Nephron (organoid): ENCODE results near the gene LDB2.

ENCODE experiments used
- H3K27ac Mint-ChIP-seq, 3 experiments: 2 replicates each; pipeline ENCODE4 v1.8.0; 2020; ENCODE audit warnings: mixed read lengths in 3 of 3, mild to moderate bottlenecking in 2 of 3, moderate library complexity in 1 of 3
- H3K27me3 Mint-ChIP-seq: 2 replicates; pipeline ENCODE4 v1.8.0; 2021; ENCODE audit warnings: low read depth, mild to moderate bottlenecking, moderate library complexity, mixed read lengths
- H3K36me3 Mint-ChIP-seq: 2 replicates; pipeline ENCODE4 v1.8.0; 2020; ENCODE audit warnings: low read depth, mixed read lengths
- H3K4me1 Mint-ChIP-seq: 2 replicates; pipeline ENCODE4 v1.8.0; 2020; ENCODE audit warnings: mixed read lengths
- H3K4me3 Mint-ChIP-seq, 3 experiments: 2 replicates each; pipeline ENCODE4 v1.8.0; 2020; ENCODE audit warnings: mild to moderate bottlenecking in 3 of 3, mixed read lengths in 3 of 3, moderate library complexity in 2 of 3
- H3K9me3 Mint-ChIP-seq: 2 replicates; pipeline ENCODE4 v1.8.0; 2020; ENCODE audit warnings: mixed read lengths
- TF ChIP-seq, protein P1 (sequence below), 3 experiments: fragments of 200-600 bp; sonication (generic); IDR thresholded peaks; one replicate each; pipeline ENCODE4 v1.5.0; 2021; ENCODE audit warnings: antibody characterized with exemption in 3 of 3; ENCODE audit not compliant: unreplicated experiment in 3 of 3

The LDB2 gene

DNA sequence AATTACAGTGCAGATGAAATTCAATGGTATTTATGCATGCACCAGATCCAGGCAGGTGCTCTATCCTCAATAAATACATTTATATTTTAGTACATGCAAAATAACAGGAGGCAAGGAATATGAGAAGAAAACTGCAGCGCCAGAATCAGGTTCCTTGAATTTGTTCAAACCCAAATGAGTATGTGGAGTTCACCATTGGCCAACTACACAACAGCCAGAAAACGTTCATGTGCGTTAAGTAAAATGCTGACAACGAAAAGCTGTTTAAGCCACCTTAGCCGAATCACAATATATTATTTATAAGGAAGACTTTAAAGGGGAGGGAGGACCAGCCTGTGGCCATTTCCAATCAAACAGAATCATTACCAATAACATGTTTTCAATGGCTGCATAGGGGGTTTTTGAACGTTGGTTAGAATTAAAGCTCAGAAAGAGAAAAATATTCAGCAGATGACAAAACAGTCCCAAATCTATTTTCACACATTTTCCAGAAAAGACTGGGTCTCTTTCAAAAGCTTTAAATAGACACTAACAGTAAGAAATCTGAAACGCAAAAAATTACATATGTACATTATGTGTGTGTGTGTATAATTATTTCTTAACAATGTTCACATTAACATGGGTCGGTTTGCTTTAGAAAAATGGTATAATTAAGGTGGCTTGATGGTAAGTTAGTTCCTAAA, 171.9 kb downstream of the LDB2 start:
- peaks cover 34% of the 10 kb centered on the region for H3K36me3 Mint-ChIP-seq
- peaks cover 5% of the 10 kb centered on the region for H3K9me3 Mint-ChIP-seq
- no peak overlapping the region for H3K4me3 Mint-ChIP-seq
- peaks cover 35% of the 10 kb centered on the region for H3K4me1 Mint-ChIP-seq
- no peaks in the 10 kb centered on the region for H3K27me3 Mint-ChIP-seq
- H3K27ac Mint-ChIP-seq = peak overlapping the region in 2 of 3 experiments; percentile 34 to 61
- TF ChIP-seq, protein P1, sequence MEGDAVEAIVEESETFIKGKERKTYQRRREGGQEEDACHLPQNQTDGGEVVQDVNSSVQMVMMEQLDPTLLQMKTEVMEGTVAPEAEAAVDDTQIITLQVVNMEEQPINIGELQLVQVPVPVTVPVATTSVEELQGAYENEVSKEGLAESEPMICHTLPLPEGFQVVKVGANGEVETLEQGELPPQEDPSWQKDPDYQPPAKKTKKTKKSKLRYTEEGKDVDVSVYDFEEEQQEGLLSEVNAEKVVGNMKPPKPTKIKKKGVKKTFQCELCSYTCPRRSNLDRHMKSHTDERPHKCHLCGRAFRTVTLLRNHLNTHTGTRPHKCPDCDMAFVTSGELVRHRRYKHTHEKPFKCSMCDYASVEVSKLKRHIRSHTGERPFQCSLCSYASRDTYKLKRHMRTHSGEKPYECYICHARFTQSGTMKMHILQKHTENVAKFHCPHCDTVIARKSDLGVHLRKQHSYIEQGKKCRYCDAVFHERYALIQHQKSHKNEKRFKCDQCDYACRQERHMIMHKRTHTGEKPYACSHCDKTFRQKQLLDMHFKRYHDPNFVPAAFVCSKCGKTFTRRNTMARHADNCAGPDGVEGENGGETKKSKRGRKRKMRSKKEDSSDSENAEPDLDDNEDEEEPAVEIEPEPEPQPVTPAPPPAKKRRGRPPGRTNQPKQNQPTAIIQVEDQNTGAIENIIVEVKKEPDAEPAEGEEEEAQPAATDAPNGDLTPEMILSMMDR (IDR thresholded peaks at IDR 0.05; ENCODE audit: unreplicated experiment in 3 of 3) = no peak

DNA sequence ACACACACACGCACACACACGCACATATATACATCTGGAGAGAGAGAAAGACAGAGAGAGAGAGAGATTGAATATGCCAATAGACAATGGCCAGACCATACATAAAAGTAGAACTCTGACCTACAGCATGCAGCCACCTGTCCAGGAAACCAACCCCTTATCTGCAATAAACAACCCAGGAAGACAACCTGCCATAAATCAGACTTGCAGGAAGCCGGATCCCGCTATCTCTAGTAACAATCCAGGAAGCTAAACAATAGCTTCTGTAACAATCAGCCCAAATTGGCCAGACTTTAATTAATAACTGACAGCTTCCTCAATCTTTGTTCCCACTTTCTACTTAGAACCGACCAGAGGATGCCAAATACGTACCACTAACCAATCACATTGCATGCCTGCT, 173.2 kb downstream of the LDB2 start:
- H3K36me3 Mint-ChIP-seq = peaks cover 30% of the 10 kb centered on the region
- H3K4me3 Mint-ChIP-seq = no peak overlapping the region
- TF ChIP-seq, protein P1 (IDR thresholded peaks at IDR 0.05; ENCODE audit: unreplicated experiment in 3 of 3) = no peak
- no peaks in the 10 kb centered on the region for H3K27me3 Mint-ChIP-seq
- peaks cover 5% of the 10 kb centered on the region for H3K9me3 Mint-ChIP-seq
- no peak overlapping the region for H3K27ac Mint-ChIP-seq
- H3K4me1 Mint-ChIP-seq = peaks cover 28% of the 10 kb centered on the region

DNA sequence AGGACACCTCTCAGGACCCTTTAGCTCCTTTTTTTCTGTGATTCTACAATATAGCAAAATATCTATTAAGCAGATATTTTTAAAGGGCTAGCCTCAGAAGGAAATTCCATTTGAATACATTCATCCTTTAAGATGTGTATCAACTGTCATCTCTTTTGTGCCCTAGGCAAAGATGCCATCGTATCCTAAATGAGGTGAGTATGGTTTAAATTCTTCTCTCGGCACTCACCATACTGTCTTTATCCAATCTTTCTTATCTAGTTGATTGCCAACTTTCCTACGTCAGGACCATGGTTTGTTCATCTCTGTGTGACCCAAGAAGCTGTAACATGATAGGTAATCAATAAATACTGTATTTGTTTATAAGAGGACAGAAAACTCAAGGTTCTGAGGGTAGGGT, 176.0 kb downstream of the LDB2 start:
- H3K4me1 Mint-ChIP-seq = peaks cover 9% of the 10 kb centered on the region
- peaks cover 9% of the 10 kb centered on the region for H3K9me3 Mint-ChIP-seq
- no peaks in the 10 kb centered on the region for H3K27me3 Mint-ChIP-seq
- H3K27ac Mint-ChIP-seq = no peak overlapping the region
- no peak overlapping the region for H3K4me3 Mint-ChIP-seq
- TF ChIP-seq, protein P1 (IDR thresholded peaks at IDR 0.05; ENCODE audit: unreplicated experiment in 3 of 3) = no peak
- peaks cover 30% of the 10 kb centered on the region for H3K36me3 Mint-ChIP-seq

DNA sequence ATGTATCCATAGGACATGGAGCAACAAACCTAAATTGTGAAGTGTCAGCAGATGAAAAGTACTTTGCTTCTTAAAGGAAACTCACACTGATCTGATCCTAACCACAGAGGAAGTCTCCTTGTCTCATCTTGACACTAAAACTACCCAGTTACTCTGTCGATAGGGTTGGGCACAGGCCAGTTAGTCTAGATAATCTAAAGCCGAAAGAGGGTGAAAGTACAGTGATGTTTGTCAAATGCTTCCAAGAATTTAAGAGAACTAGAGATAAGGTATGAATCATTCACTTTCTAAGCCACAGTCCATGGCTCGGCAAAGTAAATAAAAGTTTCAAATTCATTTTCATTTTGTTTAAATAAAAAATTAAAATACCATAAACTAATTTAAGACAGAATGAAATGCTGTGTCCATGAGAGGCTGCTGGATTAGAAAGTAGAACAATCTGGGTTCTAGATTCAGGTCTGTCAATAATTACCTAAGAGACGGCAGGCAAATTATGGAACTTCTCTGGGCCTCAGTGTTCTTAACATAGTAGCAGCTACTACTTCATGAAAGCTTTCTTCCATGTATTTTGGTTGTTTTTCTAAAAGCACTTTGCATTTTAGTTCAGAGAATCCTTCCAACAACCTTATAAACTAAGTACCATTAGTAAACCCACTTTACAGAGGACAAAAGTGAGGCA, 176.7 kb downstream of the LDB2 start:
- H3K4me1 Mint-ChIP-seq = peaks cover 10% of the 10 kb centered on the region
- H3K4me3 Mint-ChIP-seq = no peak overlapping the region
- H3K9me3 Mint-ChIP-seq = peaks cover 9% of the 10 kb centered on the region
- TF ChIP-seq, protein P1 (IDR thresholded peaks at IDR 0.05; ENCODE audit: unreplicated experiment in 3 of 3) = no peak
- peaks cover 27% of the 10 kb centered on the region for H3K36me3 Mint-ChIP-seq
- H3K27me3 Mint-ChIP-seq = no peaks in the 10 kb centered on the region
- H3K27ac Mint-ChIP-seq = peak overlapping the region; percentile 37 to 73 (median 73)

DNA sequence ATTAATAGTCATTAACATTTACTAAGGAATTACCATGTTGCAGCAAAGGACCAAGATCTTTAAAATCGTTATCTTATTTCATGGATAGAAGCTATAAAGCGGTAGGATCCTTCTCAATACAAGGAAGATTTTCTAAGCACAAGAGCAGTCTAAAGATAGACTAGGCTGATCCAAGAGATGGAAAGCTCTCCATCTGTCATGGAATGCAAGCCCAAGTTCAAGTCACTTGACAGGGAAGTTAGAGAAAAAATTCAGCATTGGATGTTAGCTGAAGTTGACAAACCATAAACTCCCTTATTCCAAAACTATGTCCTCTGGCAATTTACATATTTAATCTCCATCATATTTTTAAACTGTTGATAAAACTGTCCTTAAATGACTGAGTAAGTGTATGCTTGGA, 177.7 kb downstream of the LDB2 start:
- Mint-ChIP-seq H3K27me3 (no peaks in the 10 kb centered on the region), H3K27ac (peak overlapping the region in 2 of 3 experiments; percentile 73), H3K4me1 (peaks cover 10% of the 10 kb centered on the region), H3K9me3 (peaks cover 9% of the 10 kb centered on the region), H3K4me3 (no peak overlapping the region), H3K36me3 (peaks cover 29% of the 10 kb centered on the region)
- TF ChIP-seq, protein P1 (IDR thresholded peaks at IDR 0.05; ENCODE audit: unreplicated experiment in 3 of 3) = no peak
